Loucy (cell line): ENCODE data around the gene LRIG1.

Experiments used
- H2AFZ ChIP-seq: fragments of 200-600 bp; sonication (generic); 2 replicates; pipeline ENCODE4 v1.6.0; 2016; ENCODE audit warnings: antibody characterized with exemption, mild to moderate bottlenecking, low read length, moderate library complexity
- H3F3A ChIP-seq: fragments of 200-600 bp; 2 replicates; pipeline ENCODE4 v1.6.0; 2016; ENCODE audit warnings: antibody characterized with exemption, low read depth, mild to moderate bottlenecking
- H3K27me3 ChIP-seq: fragments of 200-600 bp; sonication (generic); 2 replicates; pipeline ENCODE4 v1.6.1; 2014; ENCODE audit warnings: low read length, mild to moderate bottlenecking; ENCODE audit not compliant: insufficient read depth, poor library complexity, severe bottlenecking
- H3K36me3 ChIP-seq: fragments of 200-600 bp; sonication (generic); 2 replicates; pipeline ENCODE4 v1.6.1; 2016; ENCODE audit warnings: low read length; ENCODE audit not compliant: insufficient read depth
- H3K4me1 ChIP-seq: fragments of 200-600 bp; sonication (generic); 2 replicates; pipeline ENCODE4 v1.5.1; 2014; ENCODE audit warnings: low read length, mild to moderate bottlenecking; ENCODE audit not compliant: insufficient read depth, poor library complexity, severe bottlenecking
- H3K4me2 ChIP-seq: fragments of 200-600 bp; sonication (generic); 2 replicates; pipeline ENCODE4 v1.6.0; 2014; ENCODE audit warnings: antibody characterized with exemption, low read length, low read depth, mild to moderate bottlenecking; ENCODE audit not compliant: poor library complexity, severe bottlenecking
- H3K4me3 ChIP-seq: fragments of 200-600 bp; sonication (generic); 2 replicates; pipeline ENCODE4 v1.5.1; 2014; ENCODE audit warnings: low read length, mild to moderate bottlenecking, mixed read lengths; ENCODE audit not compliant: poor library complexity, severe bottlenecking
- H3K79me2 ChIP-seq: fragments of 200-600 bp; sonication (generic); 2 replicates; pipeline ENCODE4 v1.6.1; 2014; ENCODE audit warnings: low read length; ENCODE audit not compliant: insufficient read depth
- H3K9ac ChIP-seq: fragments of 200-600 bp; sonication (generic); 2 replicates; pipeline ENCODE4 v1.6.0; 2014; ENCODE audit warnings: mild to moderate bottlenecking, low read depth, low read length, moderate library complexity; ENCODE audit not compliant: poor library complexity, severe bottlenecking
- H3K9me2 ChIP-seq: fragments of 200-600 bp; sonication (generic); replicated peaks from 2 replicates; pipeline ENCODE4 v1.6.1; 2016; ENCODE audit warnings: low read depth, low read length, mixed read lengths
- H3K9me3 ChIP-seq: fragments of 200-600 bp; sonication (generic); 2 replicates; pipeline ENCODE4 v1.6.1; 2014; ENCODE audit warnings: mild to moderate bottlenecking, antibody characterized with exemption, low read length, low read depth; ENCODE audit not compliant: insufficient read depth
- H4K20me1 ChIP-seq: fragments of 200-600 bp; sonication (generic); 2 replicates; pipeline ENCODE4 v1.6.0; 2014; ENCODE audit warnings: antibody characterized with exemption, low read length, mild to moderate bottlenecking; ENCODE audit not compliant: insufficient read depth, poor library complexity, severe bottlenecking
- CTCF ChIP-seq: fragments of 200-600 bp; sonication (generic); conservative IDR thresholded peaks from 2 replicates; pipeline ENCODE4 v1.5.1; 2014; ENCODE audit warnings: mild to moderate bottlenecking, antibody characterized with exemption, low read length
- EZH2phosphoT487 ChIP-seq: fragments of 200-600 bp; IDR thresholded peaks from 2 replicates; pipeline ENCODE4 v1.6.1; 2018; ENCODE audit warnings: antibody characterized with exemption, mild to moderate bottlenecking, moderate library complexity, borderline replicate concordance

The LRIG1 gene

GRCh38 chr3:66451766-66452165 lies 49.1 kb downstream of the LRIG1 start:
- TF ChIP-seq CTCF (no peak), EZH2phosphoT487 (no peak)
- Histone ChIP-seq H3K4me3 (no peak overlapping the region), H3K4me2 (no peak overlapping the region), H3K27me3 (no peaks in the 10 kb centered on the region), H3K79me2 (peaks cover 89% of the 10 kb centered on the region), H3K9me3 (no peaks in the 10 kb centered on the region), H3K9me2 (no peaks in the 10 kb centered on the region), H3K36me3 (peaks cover 31% of the 10 kb centered on the region; the same call in 1 of the 2 replicates), H4K20me1 (no peaks in the 10 kb centered on the region), H3K4me1 (peaks cover 65% of the 10 kb centered on the region), H2AFZ (no peak overlapping the region), H3K9ac (no peak overlapping the region), H3F3A (no peaks in the 10 kb centered on the region)

- TF ChIP-seq CTCF (no peak), EZH2phosphoT487 (no peak)
- peaks cover 53% of the 10 kb centered on the region for H3K4me1 ChIP-seq
- H3K4me3 ChIP-seq: peak overlapping the region; percentile 23
- H3K9ac ChIP-seq: peak overlapping the region; percentile 40
- peak overlapping the region; percentile 42 for H3K4me2 ChIP-seq
- no peaks in the 10 kb centered on the region for H3K9me2 ChIP-seq
- H2AFZ ChIP-seq: no peak overlapping the region
- peaks cover 82% of the 10 kb centered on the region for H3K79me2 ChIP-seq
- peaks cover 31% of the 10 kb centered on the region; the same call in 1 of the 2 replicates for H3K36me3 ChIP-seq
- no peaks in the 10 kb centered on the region for H3F3A ChIP-seq
- no peaks in the 10 kb centered on the region for H4K20me1 ChIP-seq
- H3K9me3 ChIP-seq: no peaks in the 10 kb centered on the region
- H3K27me3 ChIP-seq: no peaks in the 10 kb centered on the region
Observed at GRCh38 chr3:66450390-66451022, 50.3 kb downstream of the LRIG1 start.

- H2AFZ ChIP-seq: no peak overlapping the region
- H3K36me3 ChIP-seq: peaks cover 24% of the 10 kb centered on the region; the same call in 1 of the 2 replicates
- H3K4me2 ChIP-seq: peak overlapping the region; percentile 42
- H3K4me1 ChIP-seq: peaks cover 51% of the 10 kb centered on the region
- H4K20me1 ChIP-seq: no peaks in the 10 kb centered on the region
- H3K27me3 ChIP-seq: no peaks in the 10 kb centered on the region
- H3K9ac ChIP-seq: peak overlapping the region; percentile 40
- H3K79me2 ChIP-seq: peaks cover 79% of the 10 kb centered on the region
- no peaks in the 10 kb centered on the region for H3K9me3 ChIP-seq
- no peaks in the 10 kb centered on the region for H3K9me2 ChIP-seq
- H3F3A ChIP-seq: no peaks in the 10 kb centered on the region
- TF ChIP-seq CTCF (no peak), EZH2phosphoT487 (no peak)
- H3K4me3 ChIP-seq: peak overlapping the region; percentile 23
Observed at GRCh38 chr3:66449411-66449974, 51.3 kb downstream of the LRIG1 start.
